ENCODE measurements around the gene NPAS3.

The NPAS3 gene

DNA sequence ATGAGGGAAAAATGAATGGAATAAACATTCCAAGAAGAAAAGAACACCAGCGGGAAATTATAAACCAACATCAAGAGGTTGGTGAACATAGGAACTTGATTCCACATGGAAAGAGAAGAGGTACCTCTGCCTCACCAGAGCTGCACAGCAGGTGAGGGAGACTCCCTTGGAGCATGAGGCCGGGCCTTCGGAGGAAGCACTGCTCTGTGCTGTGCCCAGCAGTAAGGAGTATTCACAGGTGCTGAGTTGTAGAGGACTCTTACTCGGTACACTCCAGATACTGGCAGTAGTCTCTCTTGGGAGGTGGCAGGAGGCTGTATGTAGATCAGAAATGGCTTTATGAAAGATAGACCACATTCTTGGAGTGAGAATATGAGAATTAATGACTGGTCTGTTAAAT lies 76.0 kb downstream of the NPAS3 start:
- no peak for DNase-seq (ENCODE audit: low spot score)
- TF ChIP-seq, protein P1, sequence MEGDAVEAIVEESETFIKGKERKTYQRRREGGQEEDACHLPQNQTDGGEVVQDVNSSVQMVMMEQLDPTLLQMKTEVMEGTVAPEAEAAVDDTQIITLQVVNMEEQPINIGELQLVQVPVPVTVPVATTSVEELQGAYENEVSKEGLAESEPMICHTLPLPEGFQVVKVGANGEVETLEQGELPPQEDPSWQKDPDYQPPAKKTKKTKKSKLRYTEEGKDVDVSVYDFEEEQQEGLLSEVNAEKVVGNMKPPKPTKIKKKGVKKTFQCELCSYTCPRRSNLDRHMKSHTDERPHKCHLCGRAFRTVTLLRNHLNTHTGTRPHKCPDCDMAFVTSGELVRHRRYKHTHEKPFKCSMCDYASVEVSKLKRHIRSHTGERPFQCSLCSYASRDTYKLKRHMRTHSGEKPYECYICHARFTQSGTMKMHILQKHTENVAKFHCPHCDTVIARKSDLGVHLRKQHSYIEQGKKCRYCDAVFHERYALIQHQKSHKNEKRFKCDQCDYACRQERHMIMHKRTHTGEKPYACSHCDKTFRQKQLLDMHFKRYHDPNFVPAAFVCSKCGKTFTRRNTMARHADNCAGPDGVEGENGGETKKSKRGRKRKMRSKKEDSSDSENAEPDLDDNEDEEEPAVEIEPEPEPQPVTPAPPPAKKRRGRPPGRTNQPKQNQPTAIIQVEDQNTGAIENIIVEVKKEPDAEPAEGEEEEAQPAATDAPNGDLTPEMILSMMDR (IDR thresholded peaks at IDR 0.05; ENCODE audit: extremely low read depth, missing control alignments) = no peak

DNA sequence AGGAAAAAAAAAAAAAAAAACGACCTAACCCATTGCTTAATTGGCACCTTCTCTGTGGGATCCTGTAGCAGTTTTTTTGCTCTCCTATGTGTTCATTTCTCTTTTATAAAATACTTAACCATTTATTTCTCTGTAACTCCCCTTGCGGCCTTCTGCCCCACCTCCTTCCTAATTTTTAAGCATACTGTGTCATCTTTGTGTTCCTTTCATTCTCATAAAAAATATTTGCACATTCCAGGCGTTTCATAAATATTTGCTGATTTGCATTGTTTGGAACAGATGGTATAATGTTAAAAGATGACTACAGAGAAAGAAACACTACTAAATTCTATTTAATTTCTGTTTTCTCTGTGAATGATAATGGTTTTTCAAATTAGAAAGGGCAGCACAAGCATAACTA lies 77.9 kb downstream of the NPAS3 start:
- TF ChIP-seq, protein P1 (IDR thresholded peaks at IDR 0.05; ENCODE audit: extremely low read depth, missing control alignments) = no peak
- DNase-seq (ENCODE audit: low spot score) = no peak

DNA sequence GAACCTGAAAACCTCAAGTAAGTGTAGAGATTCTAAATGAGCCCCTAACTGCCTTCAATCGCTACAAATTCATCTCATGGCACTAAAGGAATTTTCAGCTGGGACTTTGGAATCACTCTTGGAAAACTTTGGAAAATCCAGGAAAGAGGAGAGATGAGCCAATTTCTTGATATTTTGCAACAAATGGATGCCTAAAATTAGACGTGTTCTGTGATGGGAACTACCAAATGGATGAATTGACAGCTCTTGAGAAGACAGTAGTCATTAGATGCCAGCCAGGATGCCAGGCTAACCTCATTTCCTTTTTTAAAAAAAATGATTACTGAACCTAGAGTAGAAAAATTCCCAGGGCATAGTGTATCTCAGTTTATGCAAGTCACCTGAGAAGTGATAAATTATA lies 78.3 kb downstream of the NPAS3 start:
- TF ChIP-seq, protein P1 (IDR thresholded peaks at IDR 0.05; ENCODE audit: extremely low read depth, missing control alignments) = no peak
- no peak for DNase-seq (ENCODE audit: low spot score)

DNA sequence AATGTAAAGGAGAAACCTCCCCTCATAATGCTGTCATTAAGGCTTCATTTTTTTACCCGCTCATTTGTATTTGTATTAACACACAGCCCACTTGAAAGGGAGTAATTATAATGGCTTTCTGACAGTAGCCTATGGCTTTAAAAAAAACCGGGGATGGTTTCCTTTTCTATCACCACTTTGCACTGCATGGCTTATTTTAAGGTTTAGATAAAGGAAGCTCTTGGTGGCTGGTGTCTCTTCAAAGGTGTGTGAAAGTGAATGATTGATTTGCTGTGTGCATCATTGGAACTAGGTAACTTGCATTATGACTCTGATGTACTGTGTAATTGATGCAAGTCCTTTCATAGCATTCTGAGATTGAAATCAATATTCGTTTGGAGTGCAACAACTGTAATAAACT lies 80.7 kb downstream of the NPAS3 start:
- TF ChIP-seq, protein P1 (IDR thresholded peaks at IDR 0.05; ENCODE audit: extremely low read depth, missing control alignments) = no peak
- no peak for DNase-seq (ENCODE audit: low spot score)

DNA sequence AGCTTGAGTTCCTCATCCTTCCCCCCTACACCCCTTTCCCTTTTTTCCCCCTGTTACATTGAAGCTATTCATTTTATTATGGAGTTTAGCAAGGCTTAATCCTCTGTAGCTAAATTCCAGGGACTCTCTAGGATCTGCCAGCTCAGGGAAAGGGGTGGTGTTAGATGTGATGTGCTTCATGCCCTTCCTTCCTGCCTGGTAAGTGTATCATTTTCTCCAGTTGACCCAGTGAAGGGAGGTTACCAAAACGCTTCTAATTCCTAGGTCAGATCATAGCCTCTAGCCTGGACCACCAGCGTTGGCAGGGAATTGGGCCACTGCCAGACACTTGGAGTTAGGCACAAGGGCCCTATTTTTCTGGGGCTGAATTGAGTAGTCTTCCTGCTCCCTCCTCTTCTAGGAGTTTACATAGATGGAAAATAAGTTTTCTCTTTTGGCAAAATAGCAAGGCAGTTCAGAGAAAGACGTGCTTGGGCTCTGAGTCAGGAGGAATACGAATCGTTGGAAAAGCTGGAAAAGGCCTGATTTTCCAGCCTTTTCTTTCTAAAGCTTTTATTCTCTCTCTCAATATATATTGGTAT lies 88.3 kb downstream of the NPAS3 start:
- DNase-seq (ENCODE audit: low spot score) = no peak

DNA sequence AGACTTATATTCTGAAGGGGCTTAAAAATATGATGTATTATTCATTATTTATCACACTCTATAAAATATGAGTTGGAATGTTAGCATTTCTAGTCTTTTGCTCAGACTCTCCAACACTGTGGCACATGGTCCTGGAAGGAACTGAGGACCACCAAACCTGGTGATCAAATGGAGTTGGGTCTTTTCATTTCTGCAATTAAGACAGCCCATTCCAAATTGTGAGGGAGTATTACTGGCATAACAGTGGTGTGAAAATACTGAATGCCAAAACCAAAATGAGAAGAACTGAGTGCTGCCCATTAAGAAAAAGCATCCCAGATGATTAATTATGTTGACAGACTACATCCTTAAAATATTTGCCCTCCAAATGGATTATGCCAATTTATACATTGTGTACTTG lies 90.8 kb downstream of the NPAS3 start:
- TF ChIP-seq, protein P1 (IDR thresholded peaks at IDR 0.05; ENCODE audit: extremely low read depth, missing control alignments) = no peak
- DNase-seq (ENCODE audit: low spot score) = no peak

More for the DNA sequence above, 88.3 kb downstream of the NPAS3 start:
- TF ChIP-seq, protein P1 (IDR thresholded peaks at IDR 0.05; ENCODE audit: extremely low read depth, missing control alignments) = no peak

DNA sequence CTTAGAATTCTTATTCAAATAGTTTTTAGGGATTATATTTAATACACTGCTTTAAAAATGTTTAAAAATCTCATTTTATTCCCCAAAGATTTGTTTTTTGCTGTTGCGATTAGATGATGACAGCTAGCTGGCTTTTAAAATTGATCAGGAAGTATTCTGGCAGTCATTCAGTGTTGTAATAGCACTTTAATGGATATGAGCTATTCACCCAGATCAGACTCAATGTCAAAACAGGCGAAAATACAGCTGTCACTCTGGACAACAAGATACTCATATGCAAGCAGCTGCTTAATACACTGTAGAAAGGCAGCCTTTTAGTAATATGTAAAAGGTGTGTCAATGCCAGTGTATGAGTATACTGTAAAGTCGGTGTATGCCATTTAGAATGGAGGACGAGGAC lies 91.7 kb downstream of the NPAS3 start:
- TF ChIP-seq, protein P1 (IDR thresholded peaks at IDR 0.05; ENCODE audit: extremely low read depth, missing control alignments) = no peak
- no peak for DNase-seq (ENCODE audit: low spot score)

Data from GM20000 (cell line).